ENCODE results near the gene SDHC.

Gene SDHC

DNA sequence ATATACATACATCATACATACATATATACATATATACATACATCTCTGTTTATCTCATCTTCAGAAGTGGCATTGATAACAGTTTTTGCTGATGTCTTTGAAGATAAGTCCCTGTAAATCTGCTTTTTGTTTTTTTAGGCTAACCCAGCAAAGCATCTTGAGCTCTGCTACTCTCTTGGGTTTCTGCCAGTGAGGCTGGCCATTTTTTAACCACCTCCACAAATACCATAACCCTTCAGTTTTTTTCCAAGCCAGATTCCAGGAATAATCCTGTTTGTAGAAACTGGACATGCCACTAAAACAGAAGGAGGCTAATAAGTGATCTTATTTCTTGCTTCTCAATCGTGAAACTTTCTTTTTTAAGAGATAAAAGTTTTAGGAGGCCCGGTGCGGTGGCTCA is 21.6 kb downstream of the SDHC start:
- Histone ChIP-seq H3K27me3 (replicated peaks; ENCODE audit: control insufficient read depth, insufficient read depth, low read length) (no peaks in the 10 kb centered on the region), H3K36me3 (ENCODE audit: control insufficient read depth, insufficient read depth, low read length) (peaks cover 5% of the 10 kb centered on the region), H3K4me3 (replicated peaks; ENCODE audit: low read depth, low read length) (no peak overlapping the region)
- no peak for DNase-seq (ENCODE audit: extremely low read depth, insufficient read length)
- TF ChIP-seq, protein P1, sequence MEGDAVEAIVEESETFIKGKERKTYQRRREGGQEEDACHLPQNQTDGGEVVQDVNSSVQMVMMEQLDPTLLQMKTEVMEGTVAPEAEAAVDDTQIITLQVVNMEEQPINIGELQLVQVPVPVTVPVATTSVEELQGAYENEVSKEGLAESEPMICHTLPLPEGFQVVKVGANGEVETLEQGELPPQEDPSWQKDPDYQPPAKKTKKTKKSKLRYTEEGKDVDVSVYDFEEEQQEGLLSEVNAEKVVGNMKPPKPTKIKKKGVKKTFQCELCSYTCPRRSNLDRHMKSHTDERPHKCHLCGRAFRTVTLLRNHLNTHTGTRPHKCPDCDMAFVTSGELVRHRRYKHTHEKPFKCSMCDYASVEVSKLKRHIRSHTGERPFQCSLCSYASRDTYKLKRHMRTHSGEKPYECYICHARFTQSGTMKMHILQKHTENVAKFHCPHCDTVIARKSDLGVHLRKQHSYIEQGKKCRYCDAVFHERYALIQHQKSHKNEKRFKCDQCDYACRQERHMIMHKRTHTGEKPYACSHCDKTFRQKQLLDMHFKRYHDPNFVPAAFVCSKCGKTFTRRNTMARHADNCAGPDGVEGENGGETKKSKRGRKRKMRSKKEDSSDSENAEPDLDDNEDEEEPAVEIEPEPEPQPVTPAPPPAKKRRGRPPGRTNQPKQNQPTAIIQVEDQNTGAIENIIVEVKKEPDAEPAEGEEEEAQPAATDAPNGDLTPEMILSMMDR (IDR thresholded peaks at IDR 0.05; ENCODE audit: insufficient read depth, low read length, poor library complexity, severe bottlenecking), result no peak

GRCh38 chr1:161342177-161342576 is 28.0 kb downstream of the SDHC start:
- TF ChIP-seq, protein P1 (IDR thresholded peaks at IDR 0.05; ENCODE audit: insufficient read depth, low read length, poor library complexity, severe bottlenecking), result no peak
- H3K36me3 ChIP-seq (ENCODE audit: control insufficient read depth, insufficient read depth, low read length), result peaks cover under 1% of the 10 kb centered on the region
- DNase-seq (ENCODE audit: extremely low read depth, insufficient read length), result no peak
- H3K27me3 ChIP-seq (replicated peaks; ENCODE audit: control insufficient read depth, insufficient read depth, low read length), result no peaks in the 10 kb centered on the region
- H3K4me3 ChIP-seq (replicated peaks; ENCODE audit: low read depth, low read length), result no peak overlapping the region

DNA sequence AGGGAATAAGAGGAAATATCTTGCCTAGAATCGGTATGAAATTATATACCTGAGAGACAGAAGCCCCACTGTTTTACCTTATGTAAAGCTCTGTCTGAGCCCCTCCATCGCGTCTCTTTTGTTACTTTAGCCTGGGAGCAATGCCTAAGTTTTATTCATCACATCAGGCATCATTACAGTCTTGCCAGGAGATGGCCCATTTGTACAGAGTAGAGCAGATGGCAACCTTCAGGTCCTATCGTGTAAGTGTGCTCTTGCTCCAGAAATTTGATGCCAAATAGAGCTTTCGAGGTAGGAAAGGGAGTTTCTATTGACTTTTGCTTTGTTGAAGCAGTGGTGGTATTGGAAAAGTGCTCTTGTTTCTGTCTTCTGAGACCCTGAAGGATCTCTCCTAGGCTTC is 28.6 kb downstream of the SDHC start:
- TF ChIP-seq, protein P1 (IDR thresholded peaks at IDR 0.05; ENCODE audit: insufficient read depth, low read length, poor library complexity, severe bottlenecking), result no peak
- Histone ChIP-seq H3K36me3 (ENCODE audit: control insufficient read depth, insufficient read depth, low read length) (no peaks in the 10 kb centered on the region; the same call in none of the 2 replicates), H3K4me3 (replicated peaks; ENCODE audit: low read depth, low read length) (no peak overlapping the region), H3K27me3 (replicated peaks; ENCODE audit: control insufficient read depth, insufficient read depth, low read length) (no peaks in the 10 kb centered on the region)
- no peak for DNase-seq (ENCODE audit: extremely low read depth, insufficient read length)

GRCh38 chr1:161350671-161351070 is 36.5 kb downstream of the SDHC start:
- H3K4me3 ChIP-seq (replicated peaks; ENCODE audit: low read depth, low read length), result no peak overlapping the region
- no peak for DNase-seq (ENCODE audit: extremely low read depth, insufficient read length)
- TF ChIP-seq, protein P1 (IDR thresholded peaks at IDR 0.05; ENCODE audit: insufficient read depth, low read length, poor library complexity, severe bottlenecking), result no peak
- H3K27me3 ChIP-seq (replicated peaks; ENCODE audit: control insufficient read depth, insufficient read depth, low read length), result no peaks in the 10 kb centered on the region
- H3K36me3 ChIP-seq (ENCODE audit: control insufficient read depth, insufficient read depth, low read length), result no peaks in the 10 kb centered on the region

DNA sequence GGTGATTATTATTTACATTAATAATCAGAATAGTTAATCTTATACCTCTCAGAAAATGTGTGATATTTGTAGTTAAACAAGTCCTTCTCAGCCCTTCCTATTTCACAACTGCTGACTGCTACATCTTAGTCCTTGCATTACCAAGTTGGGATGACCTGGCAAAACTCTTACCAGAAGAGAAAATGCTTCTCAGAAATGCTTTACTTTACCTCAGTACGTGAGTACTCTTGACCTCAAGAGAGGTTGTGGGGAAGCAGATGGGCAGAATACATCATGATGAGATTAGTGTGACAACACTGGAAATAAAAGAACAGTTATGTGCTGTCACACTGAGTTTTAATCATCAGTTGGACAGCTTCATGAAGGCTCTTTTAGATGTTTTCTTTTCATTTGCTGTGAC is 37.3 kb downstream of the SDHC start:
- no peaks in the 10 kb centered on the region for H3K36me3 ChIP-seq (ENCODE audit: control insufficient read depth, insufficient read depth, low read length)
- TF ChIP-seq, protein P1 (IDR thresholded peaks at IDR 0.05; ENCODE audit: insufficient read depth, low read length, poor library complexity, severe bottlenecking), result no peak
- H3K4me3 ChIP-seq (replicated peaks; ENCODE audit: low read depth, low read length), result no peak overlapping the region
- no peak for DNase-seq (ENCODE audit: extremely low read depth, insufficient read length)
- H3K27me3 ChIP-seq (replicated peaks; ENCODE audit: control insufficient read depth, insufficient read depth, low read length), result no peaks in the 10 kb centered on the region

GRCh38 chr1:161357073-161357472 is 42.9 kb downstream of the SDHC start:
- DNase-seq (ENCODE audit: extremely low read depth, insufficient read length), result peak; percentile 42
- TF ChIP-seq, protein P1 (IDR thresholded peaks at IDR 0.05; ENCODE audit: insufficient read depth, low read length, poor library complexity, severe bottlenecking), result no peak
- Histone ChIP-seq H3K36me3 (ENCODE audit: control insufficient read depth, insufficient read depth, low read length) (no peaks in the 10 kb centered on the region), H3K27me3 (replicated peaks; ENCODE audit: control insufficient read depth, insufficient read depth, low read length) (no peaks in the 10 kb centered on the region), H3K4me3 (replicated peaks; ENCODE audit: low read depth, low read length) (no peak overlapping the region)
